Measurements from ENCODE around the gene PSMD7.
A peak's percentile ranks its signal among the peaks of the same experiment; 100 is the strongest.

DNA sequence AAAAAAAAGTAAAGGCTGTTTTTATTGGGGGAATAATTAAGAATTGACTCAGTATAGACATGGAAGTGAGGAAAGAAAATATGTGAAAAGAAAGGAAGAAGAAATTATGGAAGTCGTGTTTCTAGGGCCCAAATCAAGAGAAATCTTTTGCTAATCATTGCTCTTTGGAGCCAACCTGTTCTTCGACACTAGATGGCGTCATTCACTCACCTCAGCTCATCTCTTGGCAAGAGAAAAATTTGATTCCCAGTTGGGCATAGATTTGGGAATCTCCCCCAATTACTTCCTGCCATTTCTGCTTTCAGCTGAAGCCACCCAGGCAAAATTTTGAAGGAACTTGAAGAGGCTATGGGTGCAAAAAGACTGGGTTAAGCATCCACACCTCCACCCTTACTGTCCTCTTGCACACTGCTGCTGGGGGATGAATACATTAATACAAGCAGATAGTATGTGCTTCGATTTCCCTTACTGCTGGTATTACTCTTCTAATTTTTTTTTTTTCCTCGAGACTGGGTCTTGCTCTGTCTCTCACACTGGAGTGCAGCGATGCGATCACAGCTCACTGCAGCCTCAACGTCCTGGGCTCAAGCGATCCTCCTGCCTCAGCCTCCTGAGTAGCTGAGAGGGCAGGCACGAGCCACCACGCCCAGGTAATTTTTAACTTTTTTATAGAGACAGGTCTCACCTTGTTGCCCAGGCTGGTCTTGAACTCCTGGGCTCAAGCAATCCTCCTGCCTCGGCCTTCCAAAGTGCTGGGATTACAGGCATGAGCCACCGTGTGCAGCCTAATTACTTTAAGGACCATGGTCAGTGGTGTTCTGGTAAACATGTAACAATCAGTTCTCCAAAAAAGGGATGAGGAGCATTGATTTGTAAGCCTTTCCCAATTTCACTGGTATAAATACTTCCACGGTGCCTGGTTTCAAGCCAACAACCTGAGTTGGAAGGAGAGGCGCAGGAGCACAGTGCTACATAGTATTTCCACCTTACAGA is 13.5 kb downstream of the PSMD7 start:
- TF ChIP-seq RXRA (CRISPR knock-in tag; IDR thresholded peaks at IDR 0.05) = no peak
- TF ChIP-seq, protein P1, sequence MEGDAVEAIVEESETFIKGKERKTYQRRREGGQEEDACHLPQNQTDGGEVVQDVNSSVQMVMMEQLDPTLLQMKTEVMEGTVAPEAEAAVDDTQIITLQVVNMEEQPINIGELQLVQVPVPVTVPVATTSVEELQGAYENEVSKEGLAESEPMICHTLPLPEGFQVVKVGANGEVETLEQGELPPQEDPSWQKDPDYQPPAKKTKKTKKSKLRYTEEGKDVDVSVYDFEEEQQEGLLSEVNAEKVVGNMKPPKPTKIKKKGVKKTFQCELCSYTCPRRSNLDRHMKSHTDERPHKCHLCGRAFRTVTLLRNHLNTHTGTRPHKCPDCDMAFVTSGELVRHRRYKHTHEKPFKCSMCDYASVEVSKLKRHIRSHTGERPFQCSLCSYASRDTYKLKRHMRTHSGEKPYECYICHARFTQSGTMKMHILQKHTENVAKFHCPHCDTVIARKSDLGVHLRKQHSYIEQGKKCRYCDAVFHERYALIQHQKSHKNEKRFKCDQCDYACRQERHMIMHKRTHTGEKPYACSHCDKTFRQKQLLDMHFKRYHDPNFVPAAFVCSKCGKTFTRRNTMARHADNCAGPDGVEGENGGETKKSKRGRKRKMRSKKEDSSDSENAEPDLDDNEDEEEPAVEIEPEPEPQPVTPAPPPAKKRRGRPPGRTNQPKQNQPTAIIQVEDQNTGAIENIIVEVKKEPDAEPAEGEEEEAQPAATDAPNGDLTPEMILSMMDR (CRISPR knock-in tag; IDR thresholded peaks at IDR 0.05) = peak; percentile 83
- no peak for TF ChIP-seq MEIS2 (CRISPR knock-in tag; IDR thresholded peaks at IDR 0.05)
- TF ChIP-seq, protein P2, sequence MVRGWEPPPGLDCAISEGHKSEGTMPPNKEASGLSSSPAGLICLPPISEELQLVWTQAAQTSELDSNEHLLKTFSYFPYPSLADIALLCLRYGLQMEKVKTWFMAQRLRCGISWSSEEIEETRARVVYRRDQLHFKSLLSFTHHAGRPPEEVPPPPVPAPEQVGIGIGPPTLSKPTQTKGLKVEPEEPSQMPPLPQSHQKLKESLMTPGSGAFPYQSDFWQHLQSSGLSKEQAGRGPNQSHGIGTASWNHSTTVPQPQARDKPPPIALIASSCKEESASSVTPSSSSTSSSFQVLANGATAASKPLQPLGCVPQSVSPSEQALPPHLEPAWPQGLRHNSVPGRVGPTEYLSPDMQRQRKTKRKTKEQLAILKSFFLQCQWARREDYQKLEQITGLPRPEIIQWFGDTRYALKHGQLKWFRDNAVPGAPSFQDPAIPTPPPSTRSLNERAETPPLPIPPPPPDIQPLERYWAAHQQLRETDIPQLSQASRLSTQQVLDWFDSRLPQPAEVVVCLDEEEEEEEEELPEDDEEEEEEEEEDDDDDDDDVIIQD (CRISPR knock-in tag; IDR thresholded peaks at IDR 0.05; ENCODE audit: low read depth) = no peak

Measured in HepG2 (cell line).